Measurements from ENCODE around the gene ATF7.

- TF ChIP-seq POLR2A (IDR thresholded peaks at IDR 0.05; ENCODE audit: low read depth, low read length), result no peak
- TF ChIP-seq TAF1 (IDR thresholded peaks at IDR 0.05; ENCODE audit: low read depth, low read length), result no peak
- no peak for TF ChIP-seq POLR2AphosphoS5 (IDR thresholded peaks at IDR 0.05; ENCODE audit: low read depth, low read length)
These were observed 86.7 kb downstream of the ATF7 start for GRCh38 chr12:53539526-53539925.
